PC-3 (cell line): ENCODE measurements around the gene USP22. TPM values are rescaled to one million over a fixed set of nuclear protein-coding genes. Genes with fewer than 3 reads are reported as not detected.
A peak's percentile ranks its signal among the peaks of the same experiment; 100 is the strongest.

ENCODE experiments used
- ATAC-seq: fragments of 200-7000 bp; cut with Tn5 transposase; 2 replicates; pipeline ENCODE4 v1.9.1; 2020; ENCODE audit warnings: mild to moderate bottlenecking, moderate library complexity
- BruUV-seq: library from RNA; stranded (reverse); fragments of 400-500 nt; replicated peaks from 2 replicates; lab custom pipeline; 2021; lab: Mats Ljungman, UMichigan
- CTCF ChIA-PET: fragments of 300-600 bp; sonication (Branson Sonifier 250); formaldehyde crosslinking; loops from one replicate; lab custom pipeline; 2022; ENCODE audit warnings: antibody characterized with exemption; lab: Charles Lee
- POLR2A ChIA-PET: fragments of 300-600 bp; sonication (Branson Sonifier 250); formaldehyde crosslinking; loops from one replicate; lab custom pipeline; 2022; ENCODE audit warnings: antibody characterized with exemption; ENCODE audit not compliant: unreplicated experiment; lab: Charles Lee
- DNase-seq: peaks from one replicate; pipeline ENCODE4 v3.0.0-alpha.2; 2015
- H2AFZ ChIP-seq: fragments of 300-600 bp; sonication (generic); 2 replicates; pipeline ENCODE4 v1.6.0; 2016; ENCODE audit warnings: antibody characterized with exemption, low read length
- H3F3A ChIP-seq: fragments of 300-600 bp; sonication (generic); one replicate; pipeline ENCODE4 v1.6.0; 2017; ENCODE audit warnings: antibody characterized with exemption, low read length, control low read depth, mild to moderate bottlenecking; ENCODE audit not compliant: unreplicated experiment
- H3K27ac ChIP-seq: fragments of 300-600 bp; sonication (generic); 2 replicates; pipeline ENCODE4 v1.5.1; 2016; ENCODE audit warnings: mild to moderate bottlenecking, low read length
- H3K27me3 ChIP-seq: fragments of 300-600 bp; sonication (generic); 2 replicates; pipeline ENCODE4 v1.6.1; 2016; ENCODE audit warnings: low read length, mixed read lengths
- H3K36me3 ChIP-seq: fragments of 300-600 bp; sonication (generic); 2 replicates; pipeline ENCODE4 v1.6.1; 2016; ENCODE audit warnings: low read depth, mixed run types, low read length, mixed read lengths
- H3K4me1 ChIP-seq: fragments of 300-600 bp; sonication (generic); 2 replicates; pipeline ENCODE4 v1.5.1; 2016; ENCODE audit warnings: low read length; ENCODE audit not compliant: insufficient read depth
- H3K4me2 ChIP-seq: fragments of 300-600 bp; sonication (generic); 2 replicates; pipeline ENCODE4 v1.6.0; 2016; ENCODE audit warnings: low read length
- H3K4me3 ChIP-seq: fragments of 300-600 bp; sonication (generic); 2 replicates; pipeline ENCODE4 v1.5.1; 2016; ENCODE audit warnings: mild to moderate bottlenecking, low read length, mixed read lengths
- H3K79me2 ChIP-seq: fragments of 300-600 bp; sonication (generic); 2 replicates; pipeline ENCODE4 v1.6.1; 2017; ENCODE audit warnings: low read length, mixed read lengths
- H3K9ac ChIP-seq: fragments of 300-600 bp; sonication (generic); 2 replicates; pipeline ENCODE4 v1.6.0; 2016; ENCODE audit warnings: mild to moderate bottlenecking, low read length
- H3K9me2 ChIP-seq: fragments of 300-600 bp; sonication (generic); replicated peaks from 2 replicates; pipeline ENCODE4 v1.6.1; 2016; ENCODE audit warnings: mixed run types, low read length, mixed read lengths
- H3K9me3 ChIP-seq: fragments of 300-600 bp; sonication (generic); 2 replicates; pipeline ENCODE4 v1.6.1; 2016; ENCODE audit warnings: low read length, mixed read lengths
- H4K20me1 ChIP-seq: fragments of 300-600 bp; sonication (generic); 2 replicates; pipeline ENCODE4 v1.6.1; 2016; ENCODE audit warnings: low read length, mixed read lengths
- EZH2 ChIP-seq: fragments of 300-600 bp; sonication (generic); IDR thresholded peaks from one replicate; pipeline ENCODE4 v1.6.1; 2017; ENCODE audit warnings: antibody characterized with exemption, mild to moderate bottlenecking, low read length; ENCODE audit not compliant: unreplicated experiment
- EZH2phosphoT487 ChIP-seq: fragments of 300-600 bp; sonication (generic); IDR thresholded peaks from 2 replicates; pipeline ENCODE4 v1.6.1; 2018; ENCODE audit warnings: mild to moderate bottlenecking, antibody characterized with exemption, low read length, borderline replicate concordance
- intact Hi-C: fragments of 100-400 bp; cut with micrococcal nuclease; formaldehyde crosslinking; loops from 2 replicates; pipeline ENCODE4 v1.9.0; 2023
- total RNA-seq: library from RNA; depleted of rRNA; stranded (reverse); fragments of >200 nt; gene quantifications from 2 replicates; pipeline ENCODE4 v1.2.3, GENCODE V29; 2014
- TF ChIP-seq, protein P1 (sequence below): fragments of 300-600 bp; sonication (generic); conservative IDR thresholded peaks from 2 replicates; pipeline ENCODE4 v1.5.1; 2017; ENCODE audit warnings: antibody characterized with exemption, low read depth, mild to moderate bottlenecking, low read length

The USP22 gene
- total RNA-seq, 1 experiment from 2014 or later: 188 TPM

DNA sequence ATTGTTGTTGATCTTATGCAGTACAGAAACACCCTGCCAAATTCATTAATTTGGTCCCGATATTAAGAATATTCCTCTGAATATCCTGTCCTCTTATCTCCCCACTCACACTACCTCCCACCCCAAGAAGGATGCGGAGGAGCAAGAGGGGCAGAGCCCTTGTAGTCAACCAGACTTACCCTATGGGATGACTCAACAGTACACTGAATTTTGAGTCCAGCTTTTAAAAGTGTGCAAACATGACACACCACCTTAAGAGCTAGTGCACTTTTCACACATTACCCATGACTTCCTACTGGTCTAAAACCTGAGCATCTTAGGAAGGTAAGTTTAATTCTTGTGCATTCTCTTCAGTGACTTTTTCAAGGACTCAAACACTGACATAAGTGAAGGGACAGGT, 9.5 kb downstream of the USP22 start:
- Histone ChIP-seq H3K36me3 (peaks cover 40% of the 10 kb centered on the region), H3K27me3 (no peaks in the 10 kb centered on the region), H3K4me1 (peaks cover 30% of the 10 kb centered on the region), H3K9me3 (no peaks in the 10 kb centered on the region), H3K4me3 (no peak overlapping the region), H4K20me1 (peaks cover 97% of the 10 kb centered on the region), H3K27ac (no peak overlapping the region), H3K4me2 (no peak overlapping the region), H3K9ac (no peak overlapping the region), H3F3A (no peaks in the 10 kb centered on the region), H2AFZ (no peak overlapping the region), H3K79me2 (peaks cover 100% of the 10 kb centered on the region), H3K9me2 (no peaks in the 10 kb centered on the region)
- ATAC-seq (peak; percentile 57; the same call in 1 of the 2 replicates), DNase-seq (peak; percentile 39)
- CTCF ChIA-PET: no interaction called here
- intact Hi-C loops: no loop called here
- no TSS peak for BruUV-seq
- TF ChIP-seq EZH2 (no peak), EZH2phosphoT487 (no peak)
- TF ChIP-seq, protein P1, sequence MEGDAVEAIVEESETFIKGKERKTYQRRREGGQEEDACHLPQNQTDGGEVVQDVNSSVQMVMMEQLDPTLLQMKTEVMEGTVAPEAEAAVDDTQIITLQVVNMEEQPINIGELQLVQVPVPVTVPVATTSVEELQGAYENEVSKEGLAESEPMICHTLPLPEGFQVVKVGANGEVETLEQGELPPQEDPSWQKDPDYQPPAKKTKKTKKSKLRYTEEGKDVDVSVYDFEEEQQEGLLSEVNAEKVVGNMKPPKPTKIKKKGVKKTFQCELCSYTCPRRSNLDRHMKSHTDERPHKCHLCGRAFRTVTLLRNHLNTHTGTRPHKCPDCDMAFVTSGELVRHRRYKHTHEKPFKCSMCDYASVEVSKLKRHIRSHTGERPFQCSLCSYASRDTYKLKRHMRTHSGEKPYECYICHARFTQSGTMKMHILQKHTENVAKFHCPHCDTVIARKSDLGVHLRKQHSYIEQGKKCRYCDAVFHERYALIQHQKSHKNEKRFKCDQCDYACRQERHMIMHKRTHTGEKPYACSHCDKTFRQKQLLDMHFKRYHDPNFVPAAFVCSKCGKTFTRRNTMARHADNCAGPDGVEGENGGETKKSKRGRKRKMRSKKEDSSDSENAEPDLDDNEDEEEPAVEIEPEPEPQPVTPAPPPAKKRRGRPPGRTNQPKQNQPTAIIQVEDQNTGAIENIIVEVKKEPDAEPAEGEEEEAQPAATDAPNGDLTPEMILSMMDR: no peak
- POLR2A ChIA-PET: no interaction called here

- Histone ChIP-seq H3F3A (no peaks in the 10 kb centered on the region), H3K4me3 (no peak overlapping the region), H2AFZ (no peak overlapping the region), H3K4me2 (no peak overlapping the region), H3K9me2 (no peaks in the 10 kb centered on the region), H3K27me3 (no peaks in the 10 kb centered on the region), H3K4me1 (peaks cover 20% of the 10 kb centered on the region; the same call in 1 of the 2 replicates), H3K9me3 (no peaks in the 10 kb centered on the region), H3K79me2 (peaks cover 100% of the 10 kb centered on the region), H3K27ac (no peak overlapping the region), H4K20me1 (peaks cover 95% of the 10 kb centered on the region), H3K9ac (no peak overlapping the region), H3K36me3 (peaks cover 44% of the 10 kb centered on the region)
- intact Hi-C loops: no loop called here
- DNase-seq: no peak
- CTCF ChIA-PET: no interaction called here
- no peak for ATAC-seq
- no TSS peak for BruUV-seq
- POLR2A ChIA-PET: no interaction called here
- no peak for TF ChIP-seq EZH2
- TF ChIP-seq, protein P1: no peak
Measured at GRCh38 chr17:21031756-21032396, 10.9 kb downstream of the USP22 start.

GRCh38 chr17:21030375-21030774, 12.4 kb downstream of the USP22 start:
- ChIA-PET CTCF (no interaction called here), POLR2A (no interaction called here)
- DNase-seq (no peak), ATAC-seq (no peak)
- Histone ChIP-seq H3K27ac (no peak overlapping the region), H3K9ac (no peak overlapping the region), H3K36me3 (peaks cover 48% of the 10 kb centered on the region), H3K4me3 (no peak overlapping the region), H3K79me2 (peaks cover 100% of the 10 kb centered on the region), H3K9me2 (no peaks in the 10 kb centered on the region), H3K4me2 (no peak overlapping the region), H3K27me3 (no peaks in the 10 kb centered on the region), H3K9me3 (no peaks in the 10 kb centered on the region), H3F3A (no peaks in the 10 kb centered on the region), H3K4me1 (peaks cover 13% of the 10 kb centered on the region; the same call in 1 of the 2 replicates), H4K20me1 (peaks cover 92% of the 10 kb centered on the region), H2AFZ (no peak overlapping the region)
- no TSS peak for BruUV-seq
- TF ChIP-seq, protein P1: no peak
- TF ChIP-seq EZH2phosphoT487 (no peak), EZH2 (no peak)
- intact Hi-C loops: no loop called here
